ENCODE data around the gene TGFBI.

Gene TGFBI

DNA sequence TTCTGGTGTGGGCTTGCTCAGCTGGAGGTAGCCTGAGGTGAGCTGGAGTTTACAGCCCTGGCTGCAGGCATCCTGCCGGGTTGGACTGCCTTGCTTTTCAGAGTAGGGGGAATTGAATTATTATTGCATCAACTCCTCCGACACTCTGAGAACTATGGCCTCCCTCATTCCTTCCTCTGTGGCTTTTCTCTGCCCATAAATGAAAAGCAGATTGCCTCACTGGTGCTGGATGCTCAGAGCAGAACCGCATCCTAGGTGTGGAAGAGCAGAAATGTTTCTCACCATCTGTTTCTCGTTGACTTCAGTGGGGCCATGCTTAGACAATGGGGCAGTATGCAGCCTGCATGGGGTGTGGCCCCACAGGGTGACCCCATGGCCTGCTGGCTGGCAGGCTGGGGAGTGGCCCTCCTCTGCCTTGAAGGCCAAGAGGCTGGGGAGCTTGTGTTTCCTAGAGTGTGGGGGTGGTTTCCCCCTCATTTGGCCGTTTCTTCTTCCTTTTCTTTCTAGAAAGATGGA, 27.3 kb upstream of the TGFBI start:
- peak; percentile 97 for DNase-seq (ENCODE audit: low read depth in 2 of 2)

DNA sequence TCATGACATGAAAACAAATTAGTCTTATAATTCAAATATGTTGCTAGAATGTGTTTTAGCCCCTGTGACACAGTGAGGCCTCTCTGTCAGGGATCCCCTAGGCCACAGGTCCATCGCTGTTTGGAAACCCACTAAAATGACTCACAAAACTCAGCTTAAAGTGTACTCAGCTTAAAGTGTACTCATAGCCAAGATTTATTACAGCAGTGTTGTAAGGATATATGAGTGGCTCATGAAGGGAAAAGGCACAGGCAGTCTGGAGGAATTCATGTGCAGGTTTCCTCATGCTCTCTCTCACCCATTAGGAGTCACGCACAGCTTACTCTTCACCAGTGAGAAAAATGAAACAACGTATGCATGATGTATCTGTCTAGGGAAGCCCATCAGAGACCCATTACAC, 24.4 kb upstream of the TGFBI start:
- DNase-seq (ENCODE audit: low read depth in 2 of 2) = peak; percentile 81 to 82

DNA sequence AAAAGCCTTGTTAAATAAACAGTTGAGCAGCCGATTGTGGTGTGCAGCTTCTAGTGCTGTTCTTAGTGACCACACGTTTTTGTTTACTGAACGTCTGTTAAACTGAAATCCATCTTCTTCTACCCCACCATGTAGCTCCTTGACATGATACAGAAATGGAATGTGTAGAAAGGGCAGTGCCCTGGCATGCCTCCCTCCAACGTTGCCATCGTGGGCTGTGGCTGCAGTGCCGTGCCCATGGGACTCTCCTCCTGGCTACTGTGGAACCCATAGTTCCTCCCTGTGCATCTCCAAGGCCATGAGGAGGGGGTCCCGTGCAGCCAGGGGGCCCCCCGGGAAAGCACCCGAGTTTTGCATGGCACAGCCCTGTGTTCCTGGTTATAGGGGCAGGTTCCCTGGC, 23.3 kb upstream of the TGFBI start:
- no peak for DNase-seq (ENCODE audit: low read depth in 2 of 2)

DNA sequence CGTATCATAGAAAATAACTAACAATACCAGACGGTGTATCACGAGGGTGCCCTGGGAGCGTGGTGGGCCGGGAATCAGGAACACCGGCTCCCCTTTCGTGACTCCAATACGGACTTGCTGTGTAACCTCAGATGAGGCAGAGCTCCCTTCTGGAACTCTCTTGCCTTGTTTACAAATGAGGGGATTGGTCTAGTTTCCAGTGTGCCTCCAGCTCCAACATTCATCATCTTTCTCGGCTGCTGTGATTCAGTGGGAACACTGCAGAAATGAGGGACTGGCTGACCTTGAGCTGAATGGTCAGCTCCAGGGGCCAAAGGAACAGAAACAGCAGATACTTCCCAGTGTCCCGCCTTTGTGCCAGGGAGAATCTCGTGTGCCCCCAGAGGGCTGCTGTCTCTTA, 22.6 kb upstream of the TGFBI start:
- no peak for DNase-seq (ENCODE audit: low read depth in 2 of 2)

DNA sequence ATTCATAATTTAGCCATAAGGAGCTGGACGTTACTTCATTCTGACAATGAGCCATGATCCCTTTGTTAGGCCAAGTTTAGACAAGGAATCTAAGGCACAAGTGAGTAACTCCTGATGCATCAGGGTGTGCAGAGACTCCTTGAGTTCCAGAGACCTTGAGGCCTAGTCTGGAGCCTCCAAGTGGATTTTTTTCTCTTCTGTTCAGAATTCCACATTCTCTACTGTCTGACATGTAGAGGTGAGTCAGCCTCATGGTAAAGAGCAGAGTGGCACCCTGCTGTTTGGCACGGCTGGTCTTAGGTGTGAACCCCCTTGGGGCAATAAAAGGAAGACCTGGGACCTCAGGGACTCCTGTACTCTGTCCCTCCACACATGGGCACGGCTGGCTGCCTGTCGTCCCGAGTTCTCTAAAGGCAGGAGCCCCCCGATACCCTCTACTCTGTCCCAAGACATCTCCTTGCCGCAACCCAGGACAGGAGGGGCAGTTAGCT, 22.0 kb upstream of the TGFBI start:
- peak; percentile 66 to 75 for DNase-seq (ENCODE audit: low read depth in 2 of 2)

DNA sequence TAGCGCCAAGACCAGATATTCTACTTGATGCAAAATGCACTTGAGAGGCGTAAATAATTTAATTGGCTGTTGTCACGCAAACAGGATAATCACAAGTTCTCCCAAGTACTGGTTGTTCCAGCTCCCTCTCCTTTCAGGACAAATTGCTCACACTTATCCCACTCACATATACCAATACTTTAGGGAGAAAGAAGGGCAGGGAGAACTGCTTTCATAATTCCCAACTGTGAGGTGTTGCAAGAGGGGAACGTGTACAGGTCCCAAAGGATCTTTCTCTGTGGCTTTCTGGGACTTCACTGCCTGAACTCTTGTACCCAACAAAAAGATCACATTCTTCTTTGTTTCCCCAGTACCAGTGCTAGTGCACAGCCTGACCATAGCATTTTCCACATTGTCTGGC, 21.5 kb upstream of the TGFBI start:
- DNase-seq (ENCODE audit: low read depth in 2 of 2) = no peak

DNA sequence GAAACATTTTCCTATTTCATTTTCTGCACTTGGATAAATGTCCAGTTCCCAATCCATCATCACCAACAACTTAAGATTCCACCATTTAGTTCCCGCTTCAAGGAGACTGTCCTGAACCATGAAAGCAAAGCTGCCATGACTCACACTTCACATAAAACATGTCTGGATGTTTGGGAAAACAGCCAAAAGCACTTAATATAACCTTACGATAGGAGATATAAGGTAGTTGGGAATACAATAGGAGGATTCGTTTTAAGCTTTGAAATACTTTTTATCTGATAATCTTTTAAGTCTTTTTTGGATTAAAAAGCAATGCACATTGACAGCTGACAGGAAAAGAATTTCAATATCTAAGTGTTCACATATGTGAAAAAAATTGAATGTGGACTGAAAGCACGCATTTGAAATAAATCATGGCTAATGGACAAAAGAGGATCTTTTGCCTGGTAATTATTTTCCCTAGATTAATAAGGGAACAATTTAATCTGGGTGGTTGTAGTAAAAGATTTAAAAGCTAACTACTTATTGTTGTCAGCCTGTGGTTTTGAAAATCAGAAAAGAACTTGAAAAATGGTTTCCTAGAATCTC, 17.3 kb upstream of the TGFBI start:
- DNase-seq (ENCODE audit: low read depth in 2 of 2) = peak; percentile 91 to 93

DNA sequence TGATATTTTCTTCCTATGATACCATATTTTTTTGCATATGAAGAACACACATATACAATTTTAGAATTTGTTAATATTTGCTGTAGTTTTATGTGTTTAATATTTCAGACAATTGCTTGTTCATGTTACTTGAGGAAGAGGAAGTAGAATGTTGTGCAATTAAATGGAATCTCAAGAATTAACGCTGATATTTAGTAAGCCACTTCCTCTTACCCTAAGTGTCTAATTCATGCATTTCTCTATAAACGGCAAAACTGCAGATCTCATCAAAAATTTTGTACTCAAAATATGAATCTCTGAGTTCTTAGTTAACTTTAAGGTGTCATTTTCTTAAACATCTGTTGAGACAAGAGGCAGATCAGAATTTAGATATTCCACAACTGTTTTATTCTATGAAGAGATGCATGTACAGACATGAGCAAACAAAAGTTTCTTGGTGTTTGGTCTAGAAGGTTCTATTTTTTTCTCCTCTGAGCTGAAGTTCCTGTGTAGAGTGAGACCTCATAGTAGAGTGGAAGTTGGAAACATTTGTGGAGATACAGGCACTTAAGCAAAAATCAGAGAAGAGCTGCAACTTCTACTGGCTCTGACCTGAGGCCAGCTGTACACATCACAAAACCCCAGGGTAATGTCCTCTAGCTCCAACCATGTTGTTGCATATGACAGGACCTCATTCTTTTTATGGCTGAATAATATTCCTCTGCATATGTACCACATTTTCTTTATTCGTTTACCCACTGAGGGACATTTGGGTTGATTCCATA, 16.6 kb upstream of the TGFBI start:
- DNase-seq (ENCODE audit: low read depth in 2 of 2) = no peak

DNA sequence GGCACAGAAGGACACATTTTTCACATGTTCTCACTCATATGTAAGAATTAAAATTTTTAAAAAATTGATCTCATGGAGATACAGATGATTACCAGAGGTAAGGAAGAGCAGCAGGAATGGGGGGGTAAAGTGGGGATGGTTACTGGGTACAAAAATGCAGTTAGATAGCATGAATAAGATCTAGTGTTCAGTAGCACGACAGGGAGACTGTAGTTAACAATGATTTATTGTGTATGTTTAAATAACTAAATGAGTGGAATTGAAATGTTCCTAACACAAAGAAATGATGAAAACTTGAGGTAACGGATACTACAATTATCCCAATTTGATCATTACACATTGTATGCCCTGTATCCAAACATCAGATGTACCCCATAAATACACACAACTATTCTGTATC, 15.2 kb upstream of the TGFBI start:
- DNase-seq (ENCODE audit: low read depth in 2 of 2) = no peak

DNA sequence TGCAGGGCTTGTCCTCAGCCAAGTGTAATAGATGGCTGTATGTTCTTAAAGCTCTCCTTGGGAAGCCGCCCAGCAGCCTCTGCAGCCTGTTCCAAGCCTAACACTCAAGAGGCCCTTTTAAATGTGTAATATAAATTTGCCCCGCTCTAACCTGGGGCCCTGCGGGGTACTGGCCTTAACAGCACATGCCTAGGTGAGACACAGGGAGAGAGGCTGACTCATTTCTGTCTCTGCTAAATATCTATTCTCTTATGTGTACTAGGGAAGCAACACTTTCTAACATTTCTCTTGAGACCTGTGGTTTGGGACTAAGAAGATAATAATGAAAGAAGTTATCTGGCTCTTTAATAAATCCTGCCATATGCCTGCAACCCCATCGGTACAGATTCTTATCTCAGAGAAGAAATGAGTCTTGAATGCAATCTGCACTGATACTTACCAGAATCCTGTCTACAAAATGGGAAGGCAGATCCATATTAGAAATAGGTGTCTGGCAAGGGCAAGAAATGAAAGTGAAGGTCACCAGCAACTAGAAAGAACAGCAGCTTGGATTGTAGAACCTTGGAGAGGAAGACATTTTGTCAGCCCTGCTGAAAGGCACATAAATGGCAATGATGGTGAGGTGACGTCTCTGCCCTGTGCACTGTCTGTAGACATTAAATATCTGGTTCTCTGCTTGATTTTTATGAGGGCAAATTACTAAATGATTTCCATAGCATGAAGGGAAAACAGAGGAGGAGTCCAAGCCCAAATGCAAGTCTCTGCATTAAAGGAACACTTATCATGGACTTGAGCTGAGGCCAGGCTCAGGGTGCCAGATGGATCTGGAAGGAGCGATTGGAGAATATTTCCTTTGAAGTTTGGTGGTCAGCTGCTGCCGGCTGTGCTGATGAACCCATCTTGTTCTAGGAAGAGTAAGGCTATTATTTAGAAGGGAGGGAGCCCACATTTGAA, 14.5 kb upstream of the TGFBI start:
- DNase-seq (ENCODE audit: low read depth in 2 of 2) = peak; percentile 75 to 81

DNA sequence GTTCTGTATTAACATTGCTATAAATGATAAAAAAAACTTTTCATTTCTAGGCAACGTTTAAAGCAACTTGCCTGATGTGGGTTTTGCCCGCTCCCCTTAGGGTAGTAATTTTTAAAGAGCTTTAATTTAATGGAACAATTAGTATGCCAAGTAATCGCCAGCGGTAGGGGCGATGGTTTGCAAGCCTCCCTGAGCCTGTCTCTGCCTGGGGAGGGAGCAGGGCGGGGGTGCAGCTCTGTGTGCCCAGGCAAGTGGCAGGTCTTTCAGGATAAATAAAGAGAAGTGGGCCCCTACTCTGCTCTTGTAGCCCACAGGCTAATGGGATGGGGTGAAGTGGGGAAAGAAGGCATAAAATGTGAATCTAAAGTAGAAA, 13.8 kb upstream of the TGFBI start:
- no peak for DNase-seq (ENCODE audit: low read depth in 2 of 2)

DNA sequence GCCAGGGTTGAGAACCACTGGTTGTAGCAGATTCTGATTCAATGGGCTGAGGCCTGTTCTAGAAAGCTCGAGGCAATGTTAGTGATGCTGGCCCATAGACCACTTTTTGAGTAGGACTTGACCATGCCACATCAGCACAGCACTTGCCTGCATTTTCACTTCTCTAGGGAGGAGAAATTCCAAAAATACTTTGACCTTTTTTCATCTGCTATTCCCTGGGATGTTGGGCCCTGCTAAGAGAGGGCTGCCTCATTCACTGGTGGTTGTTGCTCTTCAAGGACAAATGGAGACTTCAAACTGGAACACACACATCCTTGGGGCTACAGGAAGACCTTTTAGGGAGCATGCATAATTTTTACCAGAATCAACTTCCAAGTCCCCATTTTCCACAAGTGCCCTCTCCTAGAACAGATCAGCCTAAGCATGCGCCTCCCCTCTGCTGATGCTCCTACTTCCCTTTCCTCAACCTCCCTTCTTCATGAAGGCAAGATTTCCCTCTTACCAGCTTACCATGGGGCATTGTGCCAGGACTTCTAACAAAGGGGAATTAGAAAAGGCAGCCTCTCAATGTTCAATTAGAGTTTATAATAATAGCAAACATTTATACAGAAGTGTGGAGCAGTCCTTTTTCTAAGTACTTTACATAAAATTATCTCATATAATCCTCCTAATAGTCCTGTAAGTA, 12.7 kb upstream of the TGFBI start:
- no peak for DNase-seq (ENCODE audit: low read depth in 2 of 2)

DNA sequence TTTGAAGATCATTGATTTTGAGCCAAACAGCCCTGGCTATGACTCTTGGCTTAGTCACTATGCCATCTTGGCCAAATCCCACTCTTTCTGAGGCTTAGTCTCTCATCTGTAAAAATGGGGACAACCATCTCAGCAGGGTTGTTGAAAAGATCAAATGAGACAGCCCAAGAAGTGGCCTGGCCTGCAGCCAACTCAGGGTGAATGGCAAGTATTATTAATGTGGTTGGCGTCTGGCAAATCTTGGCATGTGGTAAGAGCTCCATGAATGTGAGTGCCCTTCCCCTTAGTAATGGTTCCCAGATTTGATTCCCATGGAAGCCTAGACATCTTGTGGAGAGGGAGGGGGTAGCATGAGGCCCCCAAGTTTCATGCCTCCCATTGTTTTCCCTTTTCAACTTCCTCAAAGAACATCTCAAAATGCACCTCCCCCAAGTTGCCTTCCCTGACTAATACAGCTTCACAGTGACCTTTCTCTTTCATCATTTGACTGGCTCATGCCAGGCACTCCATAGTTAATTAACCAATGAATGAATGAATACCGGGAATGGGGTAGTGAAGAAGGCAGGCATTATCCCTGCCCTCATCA, 11.8 kb upstream of the TGFBI start:
- DNase-seq (ENCODE audit: low read depth in 2 of 2) = peak; percentile 73 to 77

DNA sequence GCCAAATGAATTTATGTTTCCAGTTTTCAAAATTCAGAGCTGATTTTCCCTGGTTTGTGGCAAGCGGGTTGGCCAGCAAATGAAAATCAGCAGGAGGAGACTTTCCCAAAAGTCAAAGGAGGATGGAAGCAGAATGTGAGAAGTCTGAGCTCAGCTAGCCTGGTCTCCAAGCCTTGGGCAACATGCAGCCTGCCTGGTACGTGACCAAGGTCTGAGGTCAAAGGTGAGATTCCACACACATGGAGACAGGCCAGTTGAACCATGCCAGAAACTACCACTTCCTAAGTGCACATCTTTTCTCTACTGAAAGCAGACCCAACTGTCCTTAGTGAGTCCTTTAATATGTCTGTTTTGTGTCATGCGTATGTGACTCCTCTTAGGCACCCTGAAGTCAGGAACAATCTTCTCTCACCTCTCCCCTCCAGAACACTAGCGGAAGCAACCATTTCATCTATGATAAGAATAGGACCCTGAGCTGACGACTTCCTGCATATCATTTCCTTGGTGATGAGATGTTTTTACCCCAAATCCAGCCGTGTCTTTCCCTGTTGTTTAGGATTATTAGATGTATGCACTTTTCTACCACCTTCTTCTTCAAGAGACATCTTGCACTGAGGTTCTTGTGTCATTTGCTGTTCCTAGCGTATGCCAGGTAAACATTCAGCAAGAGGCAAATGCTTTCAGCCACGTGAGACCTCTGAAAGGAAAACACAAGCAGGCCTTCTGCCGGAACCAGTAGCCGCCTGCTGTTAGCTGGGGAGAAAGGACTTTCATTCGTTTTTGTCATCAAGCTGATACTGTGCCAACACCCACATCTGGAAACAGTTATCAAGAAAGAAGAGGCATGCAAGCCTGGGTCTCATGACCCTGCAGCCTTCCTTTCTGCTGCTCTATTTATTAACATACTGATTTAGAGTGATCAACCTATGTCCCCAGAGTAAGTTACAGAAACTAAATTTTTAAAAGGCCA, 9.7 kb upstream of the TGFBI start:
- DNase-seq (ENCODE audit: low read depth in 2 of 2) = peak; percentile 98 to 99

DNA sequence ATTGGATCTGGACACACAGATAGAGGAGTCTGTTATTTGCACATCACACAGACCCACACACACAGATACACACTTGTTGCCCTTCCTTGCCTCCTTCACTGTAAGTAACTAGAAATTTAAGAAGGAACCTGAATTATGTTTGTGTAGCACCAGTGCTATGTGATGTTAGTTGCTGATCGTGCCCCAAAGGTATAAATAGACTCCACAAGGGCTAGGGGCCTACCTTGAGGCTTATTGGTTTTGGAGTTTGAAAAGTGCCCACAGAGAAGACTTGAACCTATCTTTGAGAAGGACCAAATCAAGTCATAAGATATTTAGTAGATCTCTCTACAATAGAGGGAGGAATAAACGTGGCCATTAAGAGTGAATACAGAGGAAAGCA, 8.8 kb upstream of the TGFBI start:
- no peak for DNase-seq (ENCODE audit: low read depth in 2 of 2)

DNA sequence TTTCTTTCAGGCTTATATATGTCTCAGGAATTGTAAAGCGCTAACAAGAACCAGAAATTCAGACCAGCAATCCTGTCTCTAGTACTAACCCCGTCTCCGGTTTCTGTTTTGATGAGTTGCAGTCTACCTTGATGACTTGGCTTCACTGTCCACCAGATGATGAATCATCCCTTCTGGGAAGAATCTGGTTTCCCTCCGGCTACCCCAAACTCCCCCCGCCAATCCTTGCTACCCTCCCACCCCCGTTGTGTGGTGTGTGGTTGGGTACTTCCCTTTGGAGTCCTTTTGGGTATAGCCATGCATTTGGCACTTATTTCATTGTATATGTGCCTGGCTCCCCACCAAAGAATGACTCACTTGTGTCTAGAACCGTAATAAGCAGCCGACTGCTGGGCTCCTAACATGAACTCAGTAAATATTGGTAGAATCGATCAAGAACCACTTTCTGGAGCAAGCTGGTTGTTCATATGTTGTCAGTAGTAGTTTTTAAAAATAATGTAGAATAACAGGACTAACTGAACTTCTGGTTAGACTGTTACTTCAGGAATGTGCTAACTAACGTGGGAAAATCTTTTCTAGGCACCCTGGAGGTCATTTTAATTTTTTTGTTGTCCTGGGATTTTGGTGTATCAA, 8.3 kb upstream of the TGFBI start:
- DNase-seq (ENCODE audit: low read depth in 2 of 2) = peak; percentile 99

DNA sequence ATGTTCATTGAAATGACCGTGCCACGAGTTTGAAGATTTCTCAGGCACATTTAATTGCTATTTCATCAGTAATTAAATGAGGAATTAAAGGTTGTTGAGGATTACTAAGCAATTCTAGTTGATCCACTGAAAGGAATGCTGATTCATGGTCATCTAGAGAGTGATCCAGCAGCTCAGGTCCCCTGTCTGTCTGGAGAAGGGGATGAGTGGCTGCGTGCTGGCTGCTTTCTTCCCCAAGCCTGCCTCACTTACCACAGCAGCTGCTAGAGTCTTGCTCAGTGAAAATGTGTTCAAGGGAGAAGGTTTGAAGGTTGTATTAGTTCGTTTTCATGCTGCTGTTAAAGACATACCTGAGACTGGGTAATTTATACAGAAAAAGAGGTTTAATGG, 7.8 kb upstream of the TGFBI start:
- no peak for DNase-seq (ENCODE audit: low read depth in 2 of 2)

DNA sequence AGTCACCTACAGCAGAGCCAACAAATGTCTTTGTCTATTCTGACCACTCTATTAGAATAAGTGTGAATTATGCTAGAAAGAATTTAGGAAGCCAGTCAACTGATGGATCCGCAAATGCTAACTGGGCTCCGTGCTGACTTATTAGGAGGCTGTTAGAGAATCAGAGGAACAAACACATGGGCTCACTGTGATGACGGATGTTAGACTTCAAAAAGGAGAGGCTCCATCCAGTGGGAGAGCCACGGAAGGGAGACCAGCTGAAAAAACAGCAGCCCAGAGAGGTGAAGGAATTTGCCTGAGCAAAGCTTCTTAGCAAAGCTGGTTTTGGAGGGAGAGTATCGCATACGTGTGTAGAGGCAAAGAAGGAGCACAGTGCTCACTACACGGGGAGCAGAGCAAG, 5.8 kb upstream of the TGFBI start:
- no peak for DNase-seq (ENCODE audit: low read depth in 2 of 2)

DNA sequence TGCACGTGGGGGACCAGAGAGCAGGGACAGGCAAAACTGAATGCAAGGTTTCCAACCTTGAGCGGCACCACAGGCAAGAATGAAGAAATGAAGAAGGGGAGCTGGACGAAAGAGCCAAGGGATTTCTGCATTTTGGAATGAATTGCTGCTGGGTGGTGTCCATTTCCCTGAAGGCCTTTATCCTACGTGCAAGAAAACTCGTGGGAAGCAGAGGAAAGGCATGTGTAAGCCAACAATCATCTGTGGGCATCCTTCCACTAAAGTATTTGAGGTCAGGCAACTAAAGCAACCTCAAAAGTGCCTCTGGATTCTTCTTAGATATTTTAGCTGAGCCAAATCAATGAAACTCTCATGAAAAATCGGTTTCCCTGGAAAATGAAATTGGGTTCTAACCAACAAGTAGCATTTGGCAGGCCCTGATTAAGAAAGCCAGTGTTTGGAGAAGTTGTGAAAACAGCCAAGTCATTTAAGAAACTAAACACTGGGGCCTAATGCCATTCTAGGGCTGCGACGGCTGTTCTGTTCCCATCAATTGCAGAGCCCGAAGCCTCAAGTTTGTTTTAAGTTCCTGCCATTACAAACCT, 4.7 kb upstream of the TGFBI start:
- DNase-seq (ENCODE audit: low read depth in 2 of 2) = peak; percentile 65
